GM12873 (cell line): Measurements from ENCODE around the gene KRT222.

Experiments
- CTCF ChIP-seq: IDR thresholded peaks from 2 replicates; pipeline ENCODE4 v1.5.1; 2012; ENCODE audit warnings: low read depth, mild to moderate bottlenecking, moderate library complexity, low read length, control low read depth; ENCODE audit not compliant: insufficient read depth; ENCODE audit errors: missing control alignments

KRT222 gene

GRCh38 chr17:40663252-40663651 is 1.7 kb downstream of the KRT222 start:
- no peak for TF ChIP-seq CTCF

GRCh38 chr17:40659911-40660310 is 5.1 kb downstream of the KRT222 start:
- TF ChIP-seq CTCF: no peak

GRCh38 chr17:40658396-40658795 is 6.6 kb downstream of the KRT222 start:
- TF ChIP-seq CTCF: no peak

- no peak for TF ChIP-seq CTCF
These were observed 13.0 kb downstream of the KRT222 start for GRCh38 chr17:40651939-40652338.

- no peak for TF ChIP-seq CTCF
These were observed 16.5 kb downstream of the KRT222 start for GRCh38 chr17:40648384-40648968.

- TF ChIP-seq CTCF: no peak
These were observed 17.2 kb downstream of the KRT222 start, which contains the start of gene SMARCE1 for GRCh38 chr17:40647624-40648383. Gene SMARCE1 (minus strand): TSS chr17:40647818. CDS start chr17:40645802, 2,016 bp downstream.

GRCh38 chr17:40646791-40647623 is 18.0 kb downstream of the KRT222 start:
- no peak for TF ChIP-seq CTCF
